Measurements from ENCODE around the gene MIS18A.

Gene MIS18A

DNA sequence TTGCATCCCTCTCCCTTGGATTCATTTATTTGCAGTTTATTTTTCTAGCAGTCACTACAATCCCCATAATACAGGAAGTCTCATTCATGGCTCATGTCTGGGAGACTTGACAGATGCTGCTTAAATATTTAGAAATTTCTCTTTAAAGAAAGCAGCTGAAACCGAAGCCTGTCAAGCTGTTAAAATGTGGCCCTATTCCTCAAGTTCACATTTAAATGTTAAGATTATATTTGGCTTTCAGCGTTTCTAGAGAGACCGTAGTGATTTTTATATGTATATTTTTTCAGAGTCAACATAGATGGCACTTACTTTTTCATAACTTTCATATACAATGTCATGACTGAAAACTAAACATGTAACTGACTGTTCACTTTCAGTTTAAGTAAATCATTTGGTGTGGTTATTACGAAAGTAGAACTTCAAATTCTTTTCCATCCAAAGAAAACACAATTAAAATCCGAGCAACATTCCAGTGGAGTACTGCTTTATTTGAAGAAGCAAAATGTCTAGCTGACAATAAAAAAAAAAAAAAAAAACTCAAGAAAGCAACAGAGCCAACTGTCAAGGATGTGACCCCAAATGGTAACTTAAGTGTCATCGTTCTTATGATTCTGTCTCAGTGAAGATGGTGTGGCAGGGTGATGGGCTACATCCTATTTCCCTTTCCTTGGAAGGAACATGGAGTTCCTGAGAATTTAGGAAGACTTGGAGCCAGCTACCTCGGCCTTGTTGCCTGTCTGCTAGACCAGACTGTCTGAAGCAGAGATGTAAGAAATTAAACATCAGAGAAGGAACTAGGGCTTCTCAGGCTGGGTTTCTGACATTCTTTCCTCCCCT, 37.8 kb downstream of the MIS18A start:
- no peak overlapping the region for H2AFZ ChIP-seq (ENCODE audit: low read depth, low read length, severe bottlenecking)
- no peak for TF ChIP-seq CTCF (IDR thresholded peaks at IDR 0.05; ENCODE audit: insufficient read depth, low read length, poor library complexity, severe bottlenecking)
- no peaks in the 10 kb centered on the region for H3K9me3 ChIP-seq (ENCODE audit: insufficient read depth, low read length)
- no peak overlapping the region for H3K4me2 ChIP-seq (ENCODE audit: low read depth, low read length, poor library complexity, severe bottlenecking)
- no peaks in the 10 kb centered on the region for H3K79me2 ChIP-seq (ENCODE audit: insufficient read depth, low read length)
- H3F3A ChIP-seq (ENCODE audit: insufficient read depth) = no peaks in the 10 kb centered on the region
- H3K27ac ChIP-seq (ENCODE audit: low read depth, low read length) = no peak overlapping the region
- H4K20me1 ChIP-seq (ENCODE audit: low read depth, low read length) = no peaks in the 10 kb centered on the region
- H3K4me3 ChIP-seq (ENCODE audit: insufficient read depth, low read length, poor library complexity, severe bottlenecking) = no peak overlapping the region
- no peaks in the 10 kb centered on the region for H3K9me2 ChIP-seq (replicated peaks; ENCODE audit: insufficient read depth, low read length)
- H3K9ac ChIP-seq (ENCODE audit: low read length) = no peak overlapping the region
- H3K36me3 ChIP-seq (ENCODE audit: low read length) = no peaks in the 10 kb centered on the region
- no peaks in the 10 kb centered on the region for H3K27me3 ChIP-seq (ENCODE audit: low read length)

DNA sequence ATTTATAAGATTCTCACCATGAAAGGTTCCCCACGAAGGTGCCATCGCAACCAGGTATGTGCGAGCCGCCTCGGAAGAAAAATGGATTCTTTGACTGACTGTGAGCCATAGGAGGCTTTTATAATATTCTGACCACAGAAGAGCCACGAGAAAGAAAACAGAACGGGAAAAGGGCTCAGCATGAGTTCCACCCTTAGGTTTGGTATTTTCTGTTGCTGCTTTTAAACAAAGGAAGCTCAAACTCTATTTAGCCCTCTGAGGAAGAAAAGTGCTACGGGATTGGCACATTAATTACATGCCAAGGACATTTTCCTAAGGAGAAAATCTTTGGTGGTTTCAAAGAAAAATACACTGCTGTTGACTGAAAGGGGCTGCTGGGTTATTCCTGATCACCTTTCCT, 39.3 kb downstream of the MIS18A start:
- H3K79me2 ChIP-seq (ENCODE audit: insufficient read depth, low read length) = no peaks in the 10 kb centered on the region
- no peaks in the 10 kb centered on the region for H3F3A ChIP-seq (ENCODE audit: insufficient read depth)
- H3K9ac ChIP-seq (ENCODE audit: low read length) = no peak overlapping the region
- H4K20me1 ChIP-seq (ENCODE audit: low read depth, low read length) = no peaks in the 10 kb centered on the region
- no peaks in the 10 kb centered on the region for H3K9me3 ChIP-seq (ENCODE audit: insufficient read depth, low read length)
- H3K4me3 ChIP-seq (ENCODE audit: insufficient read depth, low read length, poor library complexity, severe bottlenecking) = no peak overlapping the region
- H3K36me3 ChIP-seq (ENCODE audit: low read length) = no peaks in the 10 kb centered on the region
- no peak overlapping the region for H2AFZ ChIP-seq (ENCODE audit: low read depth, low read length, severe bottlenecking)
- H3K9me2 ChIP-seq (replicated peaks; ENCODE audit: insufficient read depth, low read length) = no peaks in the 10 kb centered on the region
- no peak overlapping the region for H3K4me2 ChIP-seq (ENCODE audit: low read depth, low read length, poor library complexity, severe bottlenecking)
- TF ChIP-seq CTCF (IDR thresholded peaks at IDR 0.05; ENCODE audit: insufficient read depth, low read length, poor library complexity, severe bottlenecking) (no peak), EZH2phosphoT487 (conservative IDR thresholded peaks at IDR 0.05; ENCODE audit: low read length) (no peak)
- H3K27me3 ChIP-seq (ENCODE audit: low read length) = no peaks in the 10 kb centered on the region
- no peak overlapping the region for H3K27ac ChIP-seq (ENCODE audit: low read depth, low read length)

DNA sequence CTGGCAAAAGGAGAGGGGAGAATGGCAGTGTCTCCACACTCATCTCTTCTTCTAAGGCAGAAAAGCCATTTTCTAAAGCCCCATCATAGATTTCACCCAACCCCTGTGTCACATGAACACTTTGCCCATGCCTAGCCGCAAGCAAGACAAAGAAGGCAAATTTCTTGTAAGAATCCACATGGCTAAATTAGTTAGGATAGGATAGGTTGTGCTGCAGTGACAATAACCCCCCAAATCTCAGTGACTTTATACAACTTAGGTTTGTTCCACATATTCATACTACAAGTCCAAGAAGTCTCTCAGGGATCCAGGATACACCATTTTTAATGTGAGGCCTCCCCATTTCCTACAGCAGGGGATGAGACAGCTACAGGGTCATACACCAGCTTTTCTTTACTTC, 40.8 kb downstream of the MIS18A start:
- Histone ChIP-seq H3K4me3 (ENCODE audit: insufficient read depth, low read length, poor library complexity, severe bottlenecking) (no peak overlapping the region), H3K4me2 (ENCODE audit: low read depth, low read length, poor library complexity, severe bottlenecking) (no peak overlapping the region), H3K9ac (ENCODE audit: low read length) (no peak overlapping the region), H3K9me3 (ENCODE audit: insufficient read depth, low read length) (no peaks in the 10 kb centered on the region), H3K79me2 (ENCODE audit: insufficient read depth, low read length) (no peaks in the 10 kb centered on the region), H3K36me3 (ENCODE audit: low read length) (no peaks in the 10 kb centered on the region), H3F3A (ENCODE audit: insufficient read depth) (no peaks in the 10 kb centered on the region), H3K27ac (ENCODE audit: low read depth, low read length) (no peak overlapping the region), H4K20me1 (ENCODE audit: low read depth, low read length) (no peaks in the 10 kb centered on the region), H2AFZ (ENCODE audit: low read depth, low read length, severe bottlenecking) (no peak overlapping the region), H3K27me3 (ENCODE audit: low read length) (no peaks in the 10 kb centered on the region), H3K9me2 (replicated peaks; ENCODE audit: insufficient read depth, low read length) (no peaks in the 10 kb centered on the region)
- TF ChIP-seq EZH2phosphoT487 (conservative IDR thresholded peaks at IDR 0.05; ENCODE audit: low read length) = no peak
- TF ChIP-seq CTCF (IDR thresholded peaks at IDR 0.05; ENCODE audit: insufficient read depth, low read length, poor library complexity, severe bottlenecking) = no peak

All from SU-DHL-6 (cell line).